ENCODE results near the gene SRL.

DNA sequence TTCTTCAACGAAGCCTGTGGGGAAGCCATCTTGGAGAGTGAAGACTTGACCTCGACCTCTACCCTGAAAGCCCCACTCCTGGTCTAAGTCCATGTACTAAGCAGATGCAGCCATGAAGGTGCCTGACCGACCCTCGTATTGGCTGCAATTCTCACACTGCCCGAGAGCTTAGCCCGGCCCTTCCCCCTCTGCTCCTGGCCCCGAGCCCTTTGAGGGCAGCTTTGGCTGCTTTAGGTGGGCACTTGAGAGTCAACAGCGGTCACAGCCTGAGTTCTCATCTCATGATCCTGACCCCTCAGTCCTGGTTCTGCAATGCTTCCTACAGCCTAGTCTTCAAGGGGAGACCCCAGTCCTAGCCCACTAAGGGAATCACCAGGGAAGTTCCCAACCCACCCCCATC lies 35.9 kb downstream of the SRL start:
- TF ChIP-seq EZH2 (IDR thresholded peaks at IDR 0.05) = no peak
- no peak for TF ChIP-seq POLR2AphosphoS5 (IDR thresholded peaks at IDR 0.05; ENCODE audit: borderline replicate concordance, low read depth, low read length)
- TF ChIP-seq FOXP2 (optimal IDR thresholded peaks at IDR 0.05; ENCODE audit: control extremely low read depth, extremely low read length, insufficient read depth) = no peak
